Bronchial epithelial cell (primary cell): Measurements from ENCODE around the gene GPR173. TPM values are rescaled to one million over a fixed set of nuclear protein-coding genes. Genes with fewer than 3 reads are reported as not detected.

Experiments used
- DNase-seq: peaks from one replicate; pipeline ENCODE4 v3.0.0-alpha.2; 2010; ENCODE audit warnings: low read depth
- FAIRE-seq: peaks from 2 replicates; lab custom pipeline; 2011; peaks lifted over from hg19 to GRCh38; lab: Jason Lieb, UNC
- H3K27me3 ChIP-seq: 2 replicates; pipeline ENCODE4 v1.5.1; 2011; ENCODE audit warnings: low read length; ENCODE audit not compliant: control insufficient read depth, insufficient read depth
- H3K36me3 ChIP-seq: 2 replicates; pipeline ENCODE4 v1.5.1; 2011; ENCODE audit warnings: low read length; ENCODE audit not compliant: control insufficient read depth, insufficient read depth
- H3K4me3 ChIP-seq: 2 replicates; pipeline ENCODE4 v1.5.1; 2011; ENCODE audit warnings: mild to moderate bottlenecking, low read depth, low read length, control low read depth
- total RNA-seq: library from RNA; depleted of rRNA; stranded (reverse); fragments of >200 nt; gene quantifications from 2 replicates; pipeline ENCODE4 v1.2.1, GENCODE V29; 2014
- TF ChIP-seq, protein P1 (sequence below): IDR thresholded peaks from 2 replicates; pipeline ENCODE4 v1.5.1; 2011; ENCODE audit warnings: mild to moderate bottlenecking, moderate library complexity, low read length, control low read depth, inconsistent platforms; ENCODE audit not compliant: insufficient read depth, severe bottlenecking

GPR173 gene
- total RNA-seq, 1 donor from 2014 or later = not detected

DNA sequence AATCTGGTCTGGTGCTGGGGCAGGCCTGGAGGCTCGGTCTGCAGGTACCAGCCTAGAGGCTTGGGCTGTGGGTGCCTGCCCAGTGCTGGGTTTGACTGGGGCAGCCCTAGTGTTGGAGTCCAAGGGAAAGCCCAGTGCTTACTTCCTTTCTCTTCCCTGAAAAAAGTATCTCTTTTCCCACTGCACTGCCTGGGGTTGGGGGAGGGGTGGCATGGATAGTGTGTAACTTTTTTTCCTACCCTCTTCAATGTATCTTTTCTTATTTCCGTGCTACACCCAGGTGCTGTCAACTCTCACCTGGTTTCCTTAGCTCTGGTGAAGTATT lies 66.9 kb downstream of the GPR173 start:
- Histone ChIP-seq H3K27me3 (no peaks in the 10 kb centered on the region), H3K4me3 (no peak overlapping the region), H3K36me3 (no peaks in the 10 kb centered on the region)
- DNase-seq (no peak), FAIRE-seq (no peak)
- TF ChIP-seq, protein P1, sequence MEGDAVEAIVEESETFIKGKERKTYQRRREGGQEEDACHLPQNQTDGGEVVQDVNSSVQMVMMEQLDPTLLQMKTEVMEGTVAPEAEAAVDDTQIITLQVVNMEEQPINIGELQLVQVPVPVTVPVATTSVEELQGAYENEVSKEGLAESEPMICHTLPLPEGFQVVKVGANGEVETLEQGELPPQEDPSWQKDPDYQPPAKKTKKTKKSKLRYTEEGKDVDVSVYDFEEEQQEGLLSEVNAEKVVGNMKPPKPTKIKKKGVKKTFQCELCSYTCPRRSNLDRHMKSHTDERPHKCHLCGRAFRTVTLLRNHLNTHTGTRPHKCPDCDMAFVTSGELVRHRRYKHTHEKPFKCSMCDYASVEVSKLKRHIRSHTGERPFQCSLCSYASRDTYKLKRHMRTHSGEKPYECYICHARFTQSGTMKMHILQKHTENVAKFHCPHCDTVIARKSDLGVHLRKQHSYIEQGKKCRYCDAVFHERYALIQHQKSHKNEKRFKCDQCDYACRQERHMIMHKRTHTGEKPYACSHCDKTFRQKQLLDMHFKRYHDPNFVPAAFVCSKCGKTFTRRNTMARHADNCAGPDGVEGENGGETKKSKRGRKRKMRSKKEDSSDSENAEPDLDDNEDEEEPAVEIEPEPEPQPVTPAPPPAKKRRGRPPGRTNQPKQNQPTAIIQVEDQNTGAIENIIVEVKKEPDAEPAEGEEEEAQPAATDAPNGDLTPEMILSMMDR = no peak

DNA sequence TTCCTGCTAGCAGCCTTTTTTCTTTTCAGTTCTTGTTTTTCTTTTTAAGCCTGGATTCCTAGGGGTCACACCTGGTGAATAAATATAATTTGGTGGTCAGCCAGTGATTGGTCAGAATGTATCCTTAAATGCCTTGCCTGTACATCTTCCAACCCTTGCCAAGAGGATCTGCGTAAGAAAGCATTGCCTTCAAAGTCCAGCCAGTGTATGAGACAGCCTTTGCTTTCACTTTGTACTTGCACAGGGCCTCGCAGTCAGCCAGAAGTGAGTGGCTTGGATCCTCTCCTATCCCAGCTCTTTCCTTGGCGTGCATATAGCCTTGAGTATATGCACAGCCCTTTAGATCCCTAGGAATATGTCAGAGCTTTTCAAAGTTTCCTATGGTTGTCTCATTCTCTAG lies 67.5 kb downstream of the GPR173 start:
- FAIRE-seq (no peak), DNase-seq (no peak)
- Histone ChIP-seq H3K4me3 (no peak overlapping the region), H3K27me3 (no peaks in the 10 kb centered on the region), H3K36me3 (no peaks in the 10 kb centered on the region)
- TF ChIP-seq, protein P1 = no peak

DNA sequence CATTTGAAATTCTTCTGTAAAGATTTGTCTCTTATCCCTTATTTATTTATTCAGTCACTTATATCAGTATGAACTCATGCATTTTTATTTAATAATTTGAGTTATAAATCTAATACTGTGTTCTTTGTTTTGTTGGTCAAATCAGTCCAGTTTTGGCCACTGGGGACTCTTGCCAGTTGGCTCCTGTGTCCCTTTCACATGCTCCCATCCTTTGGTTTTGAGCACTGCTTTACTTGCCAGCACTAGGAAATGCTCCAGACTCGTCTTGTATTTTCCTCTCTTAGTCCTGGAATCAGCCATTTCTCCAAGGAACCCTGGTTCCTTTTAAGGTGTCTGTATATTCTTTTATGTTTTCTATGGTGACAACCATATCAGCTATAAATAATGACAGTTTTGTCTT lies 73.4 kb downstream of the GPR173 start:
- no peak for DNase-seq
- no peak overlapping the region for H3K4me3 ChIP-seq
- no peaks in the 10 kb centered on the region for H3K36me3 ChIP-seq
- no peak for FAIRE-seq
- H3K27me3 ChIP-seq = no peaks in the 10 kb centered on the region
- TF ChIP-seq, protein P1 = no peak

DNA sequence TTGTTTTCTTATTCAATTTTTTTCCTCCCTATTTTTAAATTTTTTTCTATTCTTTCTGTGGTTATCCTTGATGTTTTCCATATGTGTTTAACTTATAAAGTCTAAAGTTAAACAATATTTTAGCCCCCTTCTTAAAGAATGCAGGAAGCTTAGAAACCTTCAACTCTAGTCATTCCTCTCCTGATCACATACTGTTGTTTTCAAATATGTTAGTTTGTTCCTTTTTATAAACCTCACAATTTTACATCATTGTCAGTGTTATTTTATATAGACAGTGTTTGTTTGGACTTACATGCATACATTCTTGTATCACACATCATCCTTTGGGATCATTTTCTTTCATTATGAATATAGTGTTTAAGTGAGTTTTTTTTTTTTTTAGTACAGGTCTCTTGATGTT lies 76.9 kb downstream of the GPR173 start:
- no peak for DNase-seq
- no peak for FAIRE-seq
- TF ChIP-seq, protein P1 = no peak
- no peaks in the 10 kb centered on the region for H3K36me3 ChIP-seq
- H3K27me3 ChIP-seq = no peaks in the 10 kb centered on the region
- H3K4me3 ChIP-seq = no peak overlapping the region

DNA sequence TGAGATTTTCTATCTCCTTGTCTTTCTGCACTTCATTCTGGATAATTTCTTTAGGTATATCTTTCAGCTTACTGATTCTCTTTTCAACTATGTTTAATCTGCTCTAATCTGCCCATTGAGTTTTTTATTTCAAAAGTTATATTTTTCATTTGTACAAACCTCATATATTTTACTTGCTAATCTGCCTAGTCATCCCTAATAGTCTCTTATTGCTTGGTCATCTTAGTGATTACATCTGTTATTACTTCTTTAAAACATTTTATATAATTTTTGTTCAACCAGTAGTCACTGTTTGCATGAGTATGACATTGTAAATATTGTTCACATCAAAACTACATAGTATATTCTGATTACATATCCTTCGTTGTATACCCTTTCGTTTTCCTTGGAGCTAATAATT lies 77.8 kb downstream of the GPR173 start:
- H3K4me3 ChIP-seq = no peak overlapping the region
- no peaks in the 10 kb centered on the region for H3K36me3 ChIP-seq
- TF ChIP-seq, protein P1 = no peak
- FAIRE-seq (no peak), DNase-seq (no peak)
- H3K27me3 ChIP-seq = no peaks in the 10 kb centered on the region

DNA sequence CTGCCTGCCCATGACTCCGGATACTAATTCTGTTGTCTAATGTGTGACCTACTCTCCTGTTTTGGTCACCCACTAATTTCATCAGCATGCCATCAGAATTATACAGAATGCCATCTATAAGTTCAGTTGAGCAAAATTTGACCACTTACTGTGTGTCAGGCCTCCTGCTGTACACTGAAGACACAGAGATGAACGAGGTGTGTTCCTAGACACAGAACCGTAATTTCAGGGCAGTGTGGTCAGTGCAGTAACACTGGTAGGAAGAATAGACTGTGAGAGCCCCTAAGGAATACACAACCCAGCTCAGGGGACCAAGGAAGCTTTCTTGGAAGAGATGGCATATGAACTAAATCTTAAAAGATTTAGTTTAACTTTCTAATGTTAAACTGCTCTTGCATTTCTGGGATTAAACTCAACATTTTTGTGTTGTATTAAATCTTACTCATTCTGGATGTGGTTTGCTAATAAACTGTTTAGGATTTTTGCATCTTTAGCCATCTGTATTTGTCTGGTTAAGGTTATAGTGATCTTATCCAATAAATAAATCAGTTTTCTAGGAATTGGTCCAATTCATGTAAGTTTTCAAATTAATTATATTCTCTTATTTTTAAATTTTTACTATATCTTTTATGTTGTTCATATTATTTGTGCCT lies 79.6 kb downstream of the GPR173 start:
- Histone ChIP-seq H3K36me3 (no peaks in the 10 kb centered on the region), H3K4me3 (no peak overlapping the region), H3K27me3 (no peaks in the 10 kb centered on the region)
- TF ChIP-seq, protein P1 = no peak
- no peak for DNase-seq
- peak; percentile 50 for FAIRE-seq
